HEK293 (cell line): ENCODE data around the gene TNIP1.

Experiments
- CTCF ChIA-PET: fragments of 350-600 bp; formaldehyde crosslinking; extraction: SDS; loops from one replicate; lab custom pipeline; 2021; ENCODE audit warnings: antibody characterized with exemption; lab: Yijun Ruan, JAX
- POLR2A ChIA-PET: fragments of 300-600 bp; formaldehyde crosslinking; extraction: SDS; loops from one replicate; lab custom pipeline; 2020; ENCODE audit warnings: antibody characterized with exemption, inconsistent platforms; lab: Yijun Ruan, JAX
- H3K27ac ChIP-seq: fragments of 200-500 bp; sonication (Bioruptor generic); 2 replicates; pipeline ENCODE4 v1.5.1; 2014; ENCODE audit warnings: low read depth, low read length, control low read depth, inconsistent platforms; ENCODE audit errors: extremely low read depth
- H3K36me3 ChIP-seq, 2 experiments: fragments of 200-500 bp in 1 of 2; sonication (Bioruptor generic) in 1 of 2; 1 replicate in 1 of 2; 2 replicates in 1 of 2; pipeline ENCODE4 v1.5.1; 2014 to 2017; ENCODE audit warnings: inconsistent platforms in 2 of 2, low read length in 2 of 2; ENCODE audit not compliant: control insufficient read depth in 2 of 2, insufficient read depth in 1 of 2
- H3K4me1 ChIP-seq: fragments of 200-500 bp; sonication (Bioruptor generic); 2 replicates; pipeline ENCODE4 v1.5.1; 2014; ENCODE audit warnings: mild to moderate bottlenecking, low read length, inconsistent platforms; ENCODE audit not compliant: control insufficient read depth, insufficient read depth
- H3K4me3 ChIP-seq: 2 replicates; pipeline ENCODE4 v1.5.1; 2011; ENCODE audit warnings: low read depth, mild to moderate bottlenecking, control low read depth, low read length, moderate library complexity
- H3K9me3 ChIP-seq: fragments of 200-500 bp; sonication (Bioruptor generic); 2 replicates; pipeline ENCODE4 v1.5.1; 2014; ENCODE audit warnings: low read depth, low read length, inconsistent platforms; ENCODE audit not compliant: control insufficient read depth, insufficient read depth
- FEZF1 ChIP-seq: fragments of 450-650 bp; formaldehyde crosslinking; IDR thresholded peaks from 2 replicates; pipeline ENCODE4 v1.5.1; 2016; ENCODE audit warnings: missing biosample characterization, missing genetic modification characterization
- GLIS1 ChIP-seq: fragments of 450-650 bp; formaldehyde crosslinking; IDR thresholded peaks from 2 replicates; pipeline ENCODE4 v1.5.1; 2016; ENCODE audit warnings: missing biosample characterization, missing genetic modification characterization
- MZF1 ChIP-seq: fragments of 450-650 bp; formaldehyde crosslinking; IDR thresholded peaks from 2 replicates; pipeline ENCODE4 v1.5.1; 2017; ENCODE audit warnings: missing biosample characterization, missing genetic modification characterization, borderline replicate concordance
- OVOL3 ChIP-seq: fragments of 450-650 bp; formaldehyde crosslinking; IDR thresholded peaks from 2 replicates; pipeline ENCODE4 v1.5.1; 2016; ENCODE audit warnings: missing biosample characterization, missing genetic modification characterization
- SETDB1 ChIP-seq: IDR thresholded peaks from one replicate; pipeline ENCODE4 v1.6.1; 2017; ENCODE audit warnings: mild to moderate bottlenecking, low read length, moderate library complexity, mixed read lengths; ENCODE audit not compliant: insufficient read length
- SP2 ChIP-seq: fragments of 450-650 bp; formaldehyde crosslinking; IDR thresholded peaks from 2 replicates; pipeline ENCODE4 v1.5.1; 2016; ENCODE audit warnings: missing biosample characterization, missing genetic modification characterization
- SP3 ChIP-seq: fragments of 450-650 bp; formaldehyde crosslinking; IDR thresholded peaks from 2 replicates; pipeline ENCODE4 v1.5.1; 2016; ENCODE audit warnings: missing biosample characterization, missing genetic modification characterization
- ZBTB20 ChIP-seq: fragments of 450-650 bp; formaldehyde crosslinking; IDR thresholded peaks from 2 replicates; pipeline ENCODE4 v1.5.1; 2016; ENCODE audit warnings: missing biosample characterization, missing genetic modification characterization
- ZBTB7A ChIP-seq: fragments of 450-650 bp; formaldehyde crosslinking; IDR thresholded peaks from 2 replicates; pipeline ENCODE4 v1.5.1; 2016; ENCODE audit warnings: low read depth, missing biosample characterization, missing genetic modification characterization
- ZNF10 ChIP-seq: fragments of 450-650 bp; formaldehyde crosslinking; IDR thresholded peaks from 2 replicates; pipeline ENCODE4 v1.5.1; 2017; ENCODE audit warnings: missing biosample characterization, missing genetic modification characterization
- ZNF19 ChIP-seq: fragments of 450-650 bp; formaldehyde crosslinking; IDR thresholded peaks from 2 replicates; pipeline ENCODE4; 2016; ENCODE audit warnings: missing biosample characterization, missing genetic modification characterization, low read depth
- ZNF2 ChIP-seq: fragments of 450-650 bp; formaldehyde crosslinking; IDR thresholded peaks from 2 replicates; pipeline ENCODE4 v1.5.1; 2016; ENCODE audit warnings: missing biosample characterization, missing genetic modification characterization
- ZNF214 ChIP-seq: fragments of 450-650 bp; formaldehyde crosslinking; IDR thresholded peaks from 2 replicates; pipeline ENCODE4 v1.5.1; 2017; ENCODE audit warnings: missing biosample characterization, mild to moderate bottlenecking, missing genetic modification characterization, borderline replicate concordance
- ZNF239 ChIP-seq: fragments of 450-650 bp; formaldehyde crosslinking; IDR thresholded peaks from 2 replicates; pipeline ENCODE4 v1.5.1; 2016; ENCODE audit warnings: missing biosample characterization, missing genetic modification characterization
- ZNF248 ChIP-seq: fragments of 450-650 bp; formaldehyde crosslinking; IDR thresholded peaks from 2 replicates; pipeline ENCODE4 v1.5.1; 2017; ENCODE audit warnings: missing biosample characterization, missing genetic modification characterization
- ZNF366 ChIP-seq: fragments of 450-650 bp; formaldehyde crosslinking; conservative IDR thresholded peaks from 2 replicates; pipeline ENCODE4 v1.5.1; 2016; ENCODE audit warnings: missing biosample characterization, missing genetic modification characterization
- ZNF391 ChIP-seq: fragments of 450-650 bp; formaldehyde crosslinking; IDR thresholded peaks from 2 replicates; pipeline ENCODE4 v1.5.1; 2016; ENCODE audit warnings: low read depth, missing biosample characterization, missing genetic modification characterization, borderline replicate concordance
- ZNF394 ChIP-seq: fragments of 450-650 bp; formaldehyde crosslinking; IDR thresholded peaks from 2 replicates; pipeline ENCODE4 v1.5.1; 2016; ENCODE audit warnings: missing biosample characterization, missing genetic modification characterization, mild to moderate bottlenecking, moderate library complexity, borderline replicate concordance
- ZNF404 ChIP-seq: fragments of 450-650 bp; formaldehyde crosslinking; IDR thresholded peaks from 2 replicates; pipeline ENCODE4 v1.5.1; 2017; ENCODE audit warnings: missing biosample characterization, missing genetic modification characterization
- ZNF433 ChIP-seq: fragments of 450-650 bp; formaldehyde crosslinking; IDR thresholded peaks from 2 replicates; pipeline ENCODE4 v1.5.1; 2016; ENCODE audit warnings: missing biosample characterization, missing genetic modification characterization, low read depth
- ZNF600 ChIP-seq: fragments of 450-650 bp; formaldehyde crosslinking; IDR thresholded peaks from 2 replicates; pipeline ENCODE4 v1.5.1; 2016; ENCODE audit warnings: missing biosample characterization, missing genetic modification characterization
- ZNF654 ChIP-seq: fragments of 450-650 bp; formaldehyde crosslinking; IDR thresholded peaks from 2 replicates; pipeline ENCODE4 v1.5.1; 2016; ENCODE audit warnings: low read depth, missing biosample characterization, missing genetic modification characterization
- ZNF776 ChIP-seq: fragments of 450-650 bp; formaldehyde crosslinking; IDR thresholded peaks from 2 replicates; pipeline ENCODE4 v1.5.0; 2017; ENCODE audit warnings: missing biosample characterization, missing genetic modification characterization, borderline replicate concordance
- ZNF777 ChIP-seq: fragments of 450-650 bp; formaldehyde crosslinking; IDR thresholded peaks from 2 replicates; pipeline ENCODE4 v1.5.1; 2017; ENCODE audit warnings: missing biosample characterization, missing genetic modification characterization, borderline replicate concordance
- TF ChIP-seq, protein P1 (sequence below): sonication (generic); formaldehyde crosslinking; IDR thresholded peaks from 2 replicates; pipeline ENCODE4 v1.8.1; 2022; ENCODE audit warnings: mild to moderate bottlenecking, moderate library complexity, missing genetic modification reagents
- TF ChIP-seq, protein P2 (sequence below): fragments of 450-650 bp; formaldehyde crosslinking; IDR thresholded peaks from 2 replicates; pipeline ENCODE4 v1.5.1; 2016; ENCODE audit warnings: missing biosample characterization, missing genetic modification characterization
- TF ChIP-seq, protein P3 (sequence below): fragments of 450-650 bp; formaldehyde crosslinking; IDR thresholded peaks from 2 replicates; pipeline ENCODE4 v1.5.1; 2017; ENCODE audit warnings: missing biosample characterization, missing genetic modification characterization
- TF ChIP-seq, protein P4 (sequence below): fragments of 450-650 bp; formaldehyde crosslinking; IDR thresholded peaks from 2 replicates; pipeline ENCODE4 v1.5.1; 2017; ENCODE audit warnings: missing biosample characterization, missing genetic modification characterization
- TF ChIP-seq, protein P5 (sequence below): fragments of 450-650 bp; formaldehyde crosslinking; IDR thresholded peaks from 2 replicates; pipeline ENCODE4 v1.5.1; 2016; ENCODE audit warnings: missing biosample characterization, missing genetic modification characterization
- TF ChIP-seq, protein P6 (sequence below): fragments of 450-650 bp; formaldehyde crosslinking; IDR thresholded peaks from 2 replicates; pipeline ENCODE4 v1.5.1; 2016; ENCODE audit warnings: missing biosample characterization, missing genetic modification characterization

The TNIP1 gene

DNA sequence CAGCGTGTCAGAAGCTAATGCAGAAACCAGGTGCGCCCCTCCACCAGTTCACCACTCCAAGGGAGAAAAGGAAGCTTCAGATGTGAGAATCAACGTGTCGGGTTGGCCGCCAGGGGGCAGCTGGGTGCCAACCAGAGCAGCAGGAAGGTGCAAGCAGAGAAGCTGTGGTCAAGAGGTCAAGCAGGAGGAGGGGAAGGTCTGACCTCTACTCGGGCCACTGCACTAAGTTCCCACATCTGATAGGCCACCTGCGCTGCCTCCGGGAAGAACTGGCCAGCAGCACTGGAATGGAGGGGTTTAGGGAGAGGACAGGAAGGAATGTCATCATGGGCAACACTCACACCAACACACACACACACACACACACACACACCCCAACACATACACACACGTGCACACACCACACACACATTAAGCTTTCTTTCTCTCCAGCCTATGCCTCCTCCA, 45.4 kb upstream of the TNIP1 start:
- Histone ChIP-seq H3K36me3 (peaks cover 15 to 94% of the 10 kb centered on the region in 2 experiments; a peak in 2 of 3 replicates), H3K4me3 (no peak overlapping the region), H3K4me1 (no peaks in the 10 kb centered on the region), H3K27ac (no peak overlapping the region), H3K9me3 (no peaks in the 10 kb centered on the region)
- ChIA-PET CTCF (interaction anchor here (0.6 to 11.0 kb wide), 50 partner anchors 9 to 1049 kb away, joined by 3 to 278 read pairs (median 4); partner anchors contain the start of genes ANXA6, CCDC69 and GM2A), POLR2A (interaction anchor here (0.6 to 1.5 kb wide), 6 partner anchors 11 to 98 kb away, joined by 3 to 6 read pairs (median 4); partner anchors contain the start of gene CCDC69)
- TF ChIP-seq GLIS1, result 0 out of 2 replicates have a peak, but pooled peaks have one; percentile 5
- no peak for TF ChIP-seq SP2 (tag by site-specific recombination)
- TF ChIP-seq ZNF777, result no peak
- TF ChIP-seq ZNF391 (tag by site-specific recombination), result no peak
- TF ChIP-seq SP3 (tag by site-specific recombination), result no peak
- TF ChIP-seq ZNF214, result no peak
- TF ChIP-seq ZNF654 (tag by site-specific recombination), result peak; percentile 44
- TF ChIP-seq ZNF776 (tag by site-specific recombination), result no peak
- TF ChIP-seq, protein P1, sequence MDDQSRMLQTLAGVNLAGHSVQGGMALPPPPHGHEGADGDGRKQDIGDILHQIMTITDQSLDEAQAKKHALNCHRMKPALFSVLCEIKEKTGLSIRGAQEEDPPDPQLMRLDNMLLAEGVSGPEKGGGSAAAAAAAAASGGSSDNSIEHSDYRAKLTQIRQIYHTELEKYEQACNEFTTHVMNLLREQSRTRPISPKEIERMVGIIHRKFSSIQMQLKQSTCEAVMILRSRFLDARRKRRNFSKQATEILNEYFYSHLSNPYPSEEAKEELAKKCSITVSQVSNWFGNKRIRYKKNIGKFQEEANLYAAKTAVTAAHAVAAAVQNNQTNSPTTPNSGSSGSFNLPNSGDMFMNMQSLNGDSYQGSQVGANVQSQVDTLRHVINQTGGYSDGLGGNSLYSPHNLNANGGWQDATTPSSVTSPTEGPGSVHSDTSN (CRISPR knock-in tag), result no peak
- TF ChIP-seq ZNF404 (tag by site-specific recombination), result no peak
- TF ChIP-seq, protein P2, sequence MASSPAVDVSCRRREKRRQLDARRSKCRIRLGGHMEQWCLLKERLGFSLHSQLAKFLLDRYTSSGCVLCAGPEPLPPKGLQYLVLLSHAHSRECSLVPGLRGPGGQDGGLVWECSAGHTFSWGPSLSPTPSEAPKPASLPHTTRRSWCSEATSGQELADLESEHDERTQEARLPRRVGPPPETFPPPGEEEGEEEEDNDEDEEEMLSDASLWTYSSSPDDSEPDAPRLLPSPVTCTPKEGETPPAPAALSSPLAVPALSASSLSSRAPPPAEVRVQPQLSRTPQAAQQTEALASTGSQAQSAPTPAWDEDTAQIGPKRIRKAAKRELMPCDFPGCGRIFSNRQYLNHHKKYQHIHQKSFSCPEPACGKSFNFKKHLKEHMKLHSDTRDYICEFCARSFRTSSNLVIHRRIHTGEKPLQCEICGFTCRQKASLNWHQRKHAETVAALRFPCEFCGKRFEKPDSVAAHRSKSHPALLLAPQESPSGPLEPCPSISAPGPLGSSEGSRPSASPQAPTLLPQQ, result no peak
- no peak for TF ChIP-seq SETDB1
- no peak for TF ChIP-seq ZBTB20 (tag by site-specific recombination)
- peak; percentile 44; the same call in 1 of the 2 replicates for TF ChIP-seq ZNF2 (tag by site-specific recombination)
- TF ChIP-seq, protein P3, sequence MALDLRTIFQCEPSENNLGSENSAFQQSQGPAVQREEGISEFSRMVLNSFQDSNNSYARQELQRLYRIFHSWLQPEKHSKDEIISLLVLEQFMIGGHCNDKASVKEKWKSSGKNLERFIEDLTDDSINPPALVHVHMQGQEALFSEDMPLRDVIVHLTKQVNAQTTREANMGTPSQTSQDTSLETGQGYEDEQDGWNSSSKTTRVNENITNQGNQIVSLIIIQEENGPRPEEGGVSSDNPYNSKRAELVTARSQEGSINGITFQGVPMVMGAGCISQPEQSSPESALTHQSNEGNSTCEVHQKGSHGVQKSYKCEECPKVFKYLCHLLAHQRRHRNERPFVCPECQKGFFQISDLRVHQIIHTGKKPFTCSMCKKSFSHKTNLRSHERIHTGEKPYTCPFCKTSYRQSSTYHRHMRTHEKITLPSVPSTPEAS (tag by site-specific recombination), result peak; percentile 88
- no peak for TF ChIP-seq ZNF433
- TF ChIP-seq ZNF248 (tag by site-specific recombination), result no peak
- no peak for TF ChIP-seq ZNF239 (tag by site-specific recombination)
- TF ChIP-seq ZNF394 (tag by site-specific recombination), result no peak
- no peak for TF ChIP-seq MZF1 (tag by site-specific recombination)
- TF ChIP-seq ZNF19 (tag by site-specific recombination), result no peak
- TF ChIP-seq ZNF600 (tag by site-specific recombination), result no peak
- TF ChIP-seq, protein P4, sequence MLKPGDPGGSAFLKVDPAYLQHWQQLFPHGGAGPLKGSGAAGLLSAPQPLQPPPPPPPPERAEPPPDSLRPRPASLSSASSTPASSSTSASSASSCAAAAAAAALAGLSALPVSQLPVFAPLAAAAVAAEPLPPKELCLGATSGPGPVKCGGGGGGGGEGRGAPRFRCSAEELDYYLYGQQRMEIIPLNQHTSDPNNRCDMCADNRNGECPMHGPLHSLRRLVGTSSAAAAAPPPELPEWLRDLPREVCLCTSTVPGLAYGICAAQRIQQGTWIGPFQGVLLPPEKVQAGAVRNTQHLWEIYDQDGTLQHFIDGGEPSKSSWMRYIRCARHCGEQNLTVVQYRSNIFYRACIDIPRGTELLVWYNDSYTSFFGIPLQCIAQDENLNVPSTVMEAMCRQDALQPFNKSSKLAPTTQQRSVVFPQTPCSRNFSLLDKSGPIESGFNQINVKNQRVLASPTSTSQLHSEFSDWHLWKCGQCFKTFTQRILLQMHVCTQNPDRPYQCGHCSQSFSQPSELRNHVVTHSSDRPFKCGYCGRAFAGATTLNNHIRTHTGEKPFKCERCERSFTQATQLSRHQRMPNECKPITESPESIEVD (tag by site-specific recombination), result no peak
- TF ChIP-seq FEZF1 (tag by site-specific recombination), result no peak
- no peak for TF ChIP-seq ZNF10 (tag by site-specific recombination)
- TF ChIP-seq OVOL3, result peak; percentile 28; the same call in 1 of the 2 replicates
- TF ChIP-seq, protein P5, sequence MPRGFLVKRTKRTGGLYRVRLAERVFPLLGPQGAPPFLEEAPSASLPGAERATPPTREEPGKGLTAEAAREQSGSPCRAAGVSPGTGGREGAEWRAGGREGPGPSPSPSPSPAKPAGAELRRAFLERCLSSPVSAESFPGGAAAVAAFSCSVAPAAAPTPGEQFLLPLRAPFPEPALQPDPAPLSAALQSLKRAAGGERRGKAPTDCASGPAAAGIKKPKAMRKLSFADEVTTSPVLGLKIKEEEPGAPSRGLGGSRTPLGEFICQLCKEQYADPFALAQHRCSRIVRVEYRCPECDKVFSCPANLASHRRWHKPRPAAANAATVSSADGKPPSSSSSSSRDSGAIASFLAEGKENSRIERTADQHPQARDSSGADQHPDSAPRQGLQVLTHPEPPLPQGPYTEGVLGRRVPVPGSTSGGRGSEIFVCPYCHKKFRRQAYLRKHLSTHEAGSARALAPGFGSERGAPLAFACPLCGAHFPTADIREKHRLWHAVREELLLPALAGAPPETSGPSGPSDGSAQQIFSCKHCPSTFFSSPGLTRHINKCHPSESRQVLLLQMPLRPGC, result no peak
- no peak for TF ChIP-seq ZBTB7A (tag by site-specific recombination)
- TF ChIP-seq, protein P6, sequence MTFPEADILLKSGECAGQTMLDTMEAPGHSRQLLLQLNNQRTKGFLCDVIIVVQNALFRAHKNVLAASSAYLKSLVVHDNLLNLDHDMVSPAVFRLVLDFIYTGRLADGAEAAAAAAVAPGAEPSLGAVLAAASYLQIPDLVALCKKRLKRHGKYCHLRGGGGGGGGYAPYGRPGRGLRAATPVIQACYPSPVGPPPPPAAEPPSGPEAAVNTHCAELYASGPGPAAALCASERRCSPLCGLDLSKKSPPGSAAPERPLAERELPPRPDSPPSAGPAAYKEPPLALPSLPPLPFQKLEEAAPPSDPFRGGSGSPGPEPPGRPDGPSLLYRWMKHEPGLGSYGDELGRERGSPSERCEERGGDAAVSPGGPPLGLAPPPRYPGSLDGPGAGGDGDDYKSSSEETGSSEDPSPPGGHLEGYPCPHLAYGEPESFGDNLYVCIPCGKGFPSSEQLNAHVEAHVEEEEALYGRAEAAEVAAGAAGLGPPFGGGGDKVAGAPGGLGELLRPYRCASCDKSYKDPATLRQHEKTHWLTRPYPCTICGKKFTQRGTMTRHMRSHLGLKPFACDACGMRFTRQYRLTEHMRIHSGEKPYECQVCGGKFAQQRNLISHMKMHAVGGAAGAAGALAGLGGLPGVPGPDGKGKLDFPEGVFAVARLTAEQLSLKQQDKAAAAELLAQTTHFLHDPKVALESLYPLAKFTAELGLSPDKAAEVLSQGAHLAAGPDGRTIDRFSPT (tag by site-specific recombination), result no peak
- peak; percentile 47; the same call in 1 of the 2 replicates for TF ChIP-seq ZNF366 (tag by site-specific recombination)
